KG1 (cell line): ENCODE data around the gene BMP7.

Experiments used
- DNase-seq: peaks from one replicate; lab custom pipeline; 2025; lab: John Stamatoyannopoulos, UW

The BMP7 gene

GRCh38 chr20:57124800-57125517, 141.5 kb downstream of the BMP7 start:
- no peak for DNase-seq

GRCh38 chr20:57124366-57124765, 142.1 kb downstream of the BMP7 start:
- DNase-seq: no peak

- DNase-seq: no peak
Measured at GRCh38 chr20:57123504-57123903, 142.9 kb downstream of the BMP7 start.

- DNase-seq: no peak
Measured at GRCh38 chr20:57122536-57123489, 143.6 kb downstream of the BMP7 start.

GRCh38 chr20:57118964-57119363, 147.5 kb downstream of the BMP7 start:
- DNase-seq: no peak
